IgD-negative memory B cell (primary cell): Measurements from ENCODE around the gene ACSM4. TPM values are rescaled to one million over a fixed set of nuclear protein-coding genes. Genes with fewer than 3 reads are reported as not detected.
"Not testable (repeated sequence)": the region's sequence is repeated elsewhere in the genome, so short reads cannot be mapped to it uniquely, and the experiment has no call there.

Experiments used
- H3K27ac Mint-ChIP-seq, 3 donors: one replicate each; pipeline ENCODE4 v1.8.0; 2020 to 2022; ENCODE audit warnings: mild to moderate bottlenecking in 3 of 3, mixed read lengths in 3 of 3, moderate library complexity in 1 of 3
- H3K27me3 Mint-ChIP-seq: one replicate; pipeline ENCODE4 v1.8.0; 2021; ENCODE audit warnings: mixed read lengths
- H3K36me3 Mint-ChIP-seq: one replicate; pipeline ENCODE4 v1.8.0; 2020; ENCODE audit warnings: mild to moderate bottlenecking, mixed read lengths
- H3K4me1 Mint-ChIP-seq, 3 donors: one replicate each; pipeline ENCODE4 v1.8.0; 2020 to 2022; ENCODE audit warnings: mixed read lengths in 3 of 3, mild to moderate bottlenecking in 1 of 3
- H3K4me3 Mint-ChIP-seq, 4 donors: one replicate each; pipeline ENCODE4 v1.8.0; 2020 to 2022; ENCODE audit warnings: mild to moderate bottlenecking in 4 of 4, mixed read lengths in 4 of 4, moderate library complexity in 3 of 4
- H3K9me3 Mint-ChIP-seq, 3 donors: one replicate each; pipeline ENCODE4 v1.8.0; 2020 to 2021; ENCODE audit warnings: mixed read lengths in 3 of 3, mild to moderate bottlenecking in 1 of 3
- polyA plus RNA-seq: library from polyadenylated mRNA; unstranded; fragments of 300-500 nt; fragmentation: Illumina TruSeq; gene quantifications from one replicate; pipeline ENCODE4 v1.2.3, GENCODE V29; 2021

ACSM4 gene
- polyA plus RNA-seq, 1 donor from 2014 or later, result not detected

DNA sequence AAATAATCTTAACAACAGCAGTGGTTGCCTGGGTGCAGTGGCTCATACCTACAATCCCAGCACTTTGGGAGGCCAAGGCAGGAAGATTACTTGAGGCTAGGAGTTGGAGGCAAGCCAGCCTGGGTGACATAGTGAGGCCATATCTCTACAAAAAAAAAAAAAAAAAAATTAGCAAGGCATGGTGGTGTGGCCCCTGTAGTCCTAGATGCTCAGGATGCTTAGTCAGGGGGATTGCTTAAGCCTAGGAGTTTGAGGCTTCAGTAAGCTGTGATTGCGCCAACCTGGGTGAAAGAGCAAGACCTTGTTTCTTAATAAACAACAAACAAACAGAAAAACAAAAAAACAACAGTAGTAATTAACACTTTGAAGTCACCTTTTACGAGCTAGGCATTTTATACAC lies 642 bp upstream of the ACSM4 start:
- Mint-ChIP-seq H3K9me3 (peaks cover 0 to 2% (median 0%) of the 10 kb centered on the region in 3 donors), H3K27me3 (peaks cover 19% of the 10 kb centered on the region), H3K27ac (peak overlapping the region in 1 of 3 donors; percentile 21), H3K4me1 (no peaks in the 10 kb centered on the region), H3K4me3 (no peak overlapping the region), H3K36me3 (no peaks in the 10 kb centered on the region)

- Mint-ChIP-seq H3K27ac (no peak overlapping the region), H3K4me3 (peak overlapping the region in 1 of 4 donors; percentile 2), H3K36me3 (no peaks in the 10 kb centered on the region), H3K9me3 (peaks cover 0 to 2% (median 0%) of the 10 kb centered on the region in 3 donors), H3K27me3 (peaks cover 15% of the 10 kb centered on the region), H3K4me1 (no peaks in the 10 kb centered on the region)
Measured at GRCh38 chr12:7304456-7304855, 584 bp downstream of the ACSM4 start.

GRCh38 chr12:7310070-7310469 lies 6.2 kb downstream of the ACSM4 start:
- peaks cover 0 to 2% (median 0%) of the 10 kb centered on the region in 3 donors for H3K9me3 Mint-ChIP-seq
- no peak overlapping the region for H3K27ac Mint-ChIP-seq

GRCh38 chr12:7319930-7320329 lies 16.1 kb downstream of the ACSM4 start:
- no peak overlapping the region for H3K4me3 Mint-ChIP-seq
- no peaks in the 10 kb centered on the region for H3K9me3 Mint-ChIP-seq
- no peak overlapping the region for H3K27ac Mint-ChIP-seq
- no peaks in the 10 kb centered on the region for H3K4me1 Mint-ChIP-seq
- H3K27me3 Mint-ChIP-seq, result peaks cover 7% of the 10 kb centered on the region
- H3K36me3 Mint-ChIP-seq, result peaks cover 3% of the 10 kb centered on the region

More at GRCh38 chr12:7310070-7310469, 6.2 kb downstream of the ACSM4 start:
- Mint-ChIP-seq H3K36me3 (no peaks in the 10 kb centered on the region), H3K27me3 (peaks cover 4% of the 10 kb centered on the region), H3K4me3 (no peak overlapping the region), H3K4me1 (no peaks in the 10 kb centered on the region)

DNA sequence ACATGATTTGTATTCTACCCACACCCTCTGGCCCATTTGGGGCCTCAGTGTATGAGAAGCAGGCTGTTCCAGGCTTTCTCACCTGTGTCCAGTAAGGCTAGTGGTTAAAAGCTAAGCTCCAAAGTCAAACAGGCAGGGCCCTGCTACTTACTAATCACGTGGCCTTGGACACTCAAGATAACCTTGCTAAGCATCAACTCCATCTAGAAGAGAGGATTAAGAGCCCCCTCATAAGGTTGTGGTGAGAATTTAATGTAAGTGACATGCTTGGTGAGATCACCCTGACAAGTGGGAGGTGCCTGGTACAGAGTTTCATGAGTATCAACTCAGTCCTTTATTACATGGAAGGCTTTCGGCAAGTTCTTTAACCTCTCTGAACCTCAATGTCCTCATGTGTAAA lies 17.8 kb downstream of the ACSM4 start:
- Mint-ChIP-seq H3K9me3 (no peaks in the 10 kb centered on the region), H3K4me3 (no peak overlapping the region), H3K4me1 (no peaks in the 10 kb centered on the region), H3K36me3 (peaks cover 3% of the 10 kb centered on the region), H3K27ac (no peak overlapping the region), H3K27me3 (peaks cover 7% of the 10 kb centered on the region)

DNA sequence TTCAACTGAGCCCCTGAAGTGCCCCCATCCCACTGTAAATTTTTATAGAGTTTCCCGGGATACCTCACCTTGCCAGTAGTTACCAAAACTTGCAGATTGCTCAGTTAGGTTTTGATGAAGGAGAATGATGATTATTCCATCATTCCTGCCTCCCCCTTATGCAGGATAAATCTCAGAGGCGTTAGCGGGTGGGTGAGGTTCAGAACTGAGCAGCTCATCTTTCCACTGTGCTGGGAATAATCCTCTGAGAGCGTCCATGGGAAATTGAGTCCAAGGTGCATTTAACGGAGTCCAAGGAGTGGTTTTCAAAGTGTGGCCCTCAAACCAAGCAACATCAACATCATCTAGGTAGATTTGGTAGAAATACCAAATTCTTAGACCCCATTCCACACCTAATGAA lies 18.7 kb downstream of the ACSM4 start:
- no peak overlapping the region for H3K4me3 Mint-ChIP-seq
- H3K9me3 Mint-ChIP-seq, result no peaks in the 10 kb centered on the region
- H3K36me3 Mint-ChIP-seq, result peaks cover 3% of the 10 kb centered on the region
- peaks cover 10% of the 10 kb centered on the region for H3K27me3 Mint-ChIP-seq
- no peak overlapping the region for H3K27ac Mint-ChIP-seq
- no peaks in the 10 kb centered on the region for H3K4me1 Mint-ChIP-seq

DNA sequence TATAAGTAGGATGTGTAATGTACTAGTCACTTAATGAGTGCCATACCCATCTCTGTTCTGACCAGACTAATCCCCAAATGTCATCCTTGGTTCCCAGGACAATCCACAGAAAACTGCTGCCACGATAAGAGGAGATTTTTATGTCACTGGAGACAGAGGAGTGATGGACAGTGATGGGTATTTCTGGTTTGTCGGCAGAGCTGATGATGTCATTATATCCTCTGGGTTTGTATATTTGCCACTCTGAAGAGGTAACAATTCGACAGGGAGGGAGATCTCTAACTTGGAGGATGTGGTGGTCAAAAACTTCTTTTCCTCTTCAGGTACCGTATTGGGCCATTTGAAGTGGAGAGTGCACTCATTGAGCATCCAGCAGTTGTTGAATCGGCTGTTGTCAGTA lies 20.3 kb downstream of the ACSM4 start:
- Mint-ChIP-seq H3K4me3 (no peak overlapping the region), H3K9me3 (no peaks in the 10 kb centered on the region), H3K27ac (no peak overlapping the region), H3K27me3 (peaks cover 10% of the 10 kb centered on the region), H3K4me1 (no peaks in the 10 kb centered on the region), H3K36me3 (peaks cover 3% of the 10 kb centered on the region)

GRCh38 chr12:7327918-7328317 lies 24.0 kb downstream of the ACSM4 start:
- H3K27me3 Mint-ChIP-seq, result peaks cover 12% of the 10 kb centered on the region

GRCh38 chr12:7337790-7338189 lies 33.9 kb downstream of the ACSM4 start:
- H3K4me3 Mint-ChIP-seq, H3K4me1 Mint-ChIP-seq, H3K9me3 Mint-ChIP-seq, H3K27ac Mint-ChIP-seq, H3K27me3 Mint-ChIP-seq, H3K36me3 Mint-ChIP-seq: not testable (repeated sequence)

More at GRCh38 chr12:7327918-7328317, 24.0 kb downstream of the ACSM4 start:
- no peaks in the 10 kb centered on the region for H3K4me1 Mint-ChIP-seq
- H3K27ac Mint-ChIP-seq, result no peak overlapping the region
- H3K36me3 Mint-ChIP-seq, result no peaks in the 10 kb centered on the region
- H3K4me3 Mint-ChIP-seq, result no peak overlapping the region
- H3K9me3 Mint-ChIP-seq, result peaks cover 0 to 2% (median 0%) of the 10 kb centered on the region in 3 donors

GRCh38 chr12:7339675-7340074 lies 35.8 kb downstream of the ACSM4 start:
- Mint-ChIP-seq H3K9me3 (peaks cover 2 to 7% (median 7%) of the 10 kb centered on the region in 3 donors), H3K4me1 (no peaks in the 10 kb centered on the region), H3K4me3 (no peak overlapping the region), H3K27me3 (peaks cover 1% of the 10 kb centered on the region), H3K36me3 (peaks cover 5% of the 10 kb centered on the region), H3K27ac (no peak overlapping the region)

GRCh38 chr12:7344833-7345606 lies 41.1 kb downstream of the ACSM4 start:
- peaks cover 0 to 12% (median 5%) of the 10 kb centered on the region in 3 donors for H3K9me3 Mint-ChIP-seq
- H3K27ac Mint-ChIP-seq, result no peak overlapping the region
- peaks cover 6% of the 10 kb centered on the region for H3K36me3 Mint-ChIP-seq
- H3K27me3 Mint-ChIP-seq, result peaks cover 3% of the 10 kb centered on the region
- peaks cover 0 to 1% (median 0%) of the 10 kb centered on the region in 3 donors for H3K4me1 Mint-ChIP-seq
- H3K4me3 Mint-ChIP-seq, result no peak overlapping the region

GRCh38 chr12:7346551-7347225 lies 42.8 kb downstream of the ACSM4 start:
- H3K4me1 Mint-ChIP-seq, result peaks cover 0 to 1% (median 0%) of the 10 kb centered on the region in 3 donors
- H3K27me3 Mint-ChIP-seq, result peaks cover 3% of the 10 kb centered on the region
- H3K4me3 Mint-ChIP-seq, result no peak overlapping the region
- peaks cover 6% of the 10 kb centered on the region for H3K36me3 Mint-ChIP-seq
- H3K27ac Mint-ChIP-seq, result no peak overlapping the region
- peaks cover 0 to 12% (median 5%) of the 10 kb centered on the region in 3 donors for H3K9me3 Mint-ChIP-seq

GRCh38 chr12:7349418-7349817 lies 45.5 kb downstream of the ACSM4 start:
- peaks cover 0 to 1% (median 0%) of the 10 kb centered on the region in 3 donors for H3K4me1 Mint-ChIP-seq
- no peak overlapping the region for H3K27ac Mint-ChIP-seq
- peaks cover 1% of the 10 kb centered on the region for H3K27me3 Mint-ChIP-seq
- H3K9me3 Mint-ChIP-seq, result peaks cover 0 to 5% (median 0%) of the 10 kb centered on the region in 3 donors
- no peak overlapping the region for H3K4me3 Mint-ChIP-seq
- peaks cover 1% of the 10 kb centered on the region for H3K36me3 Mint-ChIP-seq

GRCh38 chr12:7351177-7351576 lies 47.3 kb downstream of the ACSM4 start:
- Mint-ChIP-seq H3K36me3 (no peaks in the 10 kb centered on the region), H3K4me1 (no peaks in the 10 kb centered on the region), H3K4me3 (no peak overlapping the region), H3K9me3 (no peaks in the 10 kb centered on the region), H3K27ac (no peak overlapping the region), H3K27me3 (no peaks in the 10 kb centered on the region)

DNA sequence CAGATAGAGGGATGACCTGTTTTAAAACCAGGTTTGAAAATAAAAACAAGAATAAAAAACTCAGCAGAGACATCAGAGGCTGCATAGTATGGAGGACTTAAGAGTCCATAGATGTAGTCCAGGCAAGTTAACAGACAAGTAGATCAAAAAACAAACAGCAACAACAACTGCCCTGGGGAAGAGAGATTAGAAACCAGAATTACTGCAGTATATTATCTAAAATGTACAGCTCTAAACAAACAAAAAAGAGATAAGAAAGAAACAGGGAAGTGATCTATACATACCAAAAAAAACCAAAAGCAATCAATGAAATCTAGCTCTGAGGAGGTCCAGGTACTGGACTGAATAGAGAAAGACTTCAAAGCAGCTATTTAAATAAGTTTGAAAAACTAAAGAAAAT lies 48.8 kb downstream of the ACSM4 start:
- H3K4me1 Mint-ChIP-seq, result no peaks in the 10 kb centered on the region
- no peak overlapping the region for H3K27ac Mint-ChIP-seq
- no peaks in the 10 kb centered on the region for H3K27me3 Mint-ChIP-seq
- no peaks in the 10 kb centered on the region for H3K9me3 Mint-ChIP-seq
- no peaks in the 10 kb centered on the region for H3K36me3 Mint-ChIP-seq
- H3K4me3 Mint-ChIP-seq, result no peak overlapping the region

- H3K27ac Mint-ChIP-seq, result no peak overlapping the region
- H3K9me3 Mint-ChIP-seq, result no peaks in the 10 kb centered on the region
- no peak overlapping the region for H3K4me3 Mint-ChIP-seq
- H3K4me1 Mint-ChIP-seq, result no peaks in the 10 kb centered on the region
- no peaks in the 10 kb centered on the region for H3K27me3 Mint-ChIP-seq
- H3K36me3 Mint-ChIP-seq, result no peaks in the 10 kb centered on the region
Measured at GRCh38 chr12:7354529-7354928, 50.7 kb downstream of the ACSM4 start.
